ENCODE results near the gene ZFAND4.
A peak's percentile ranks its signal among the peaks of the same experiment; 100 is the strongest.
"Not testable (repeated sequence)": the region's sequence is repeated elsewhere in the genome, so short reads cannot be mapped to it uniquely, and the experiment has no call there.

The ZFAND4 gene

DNA sequence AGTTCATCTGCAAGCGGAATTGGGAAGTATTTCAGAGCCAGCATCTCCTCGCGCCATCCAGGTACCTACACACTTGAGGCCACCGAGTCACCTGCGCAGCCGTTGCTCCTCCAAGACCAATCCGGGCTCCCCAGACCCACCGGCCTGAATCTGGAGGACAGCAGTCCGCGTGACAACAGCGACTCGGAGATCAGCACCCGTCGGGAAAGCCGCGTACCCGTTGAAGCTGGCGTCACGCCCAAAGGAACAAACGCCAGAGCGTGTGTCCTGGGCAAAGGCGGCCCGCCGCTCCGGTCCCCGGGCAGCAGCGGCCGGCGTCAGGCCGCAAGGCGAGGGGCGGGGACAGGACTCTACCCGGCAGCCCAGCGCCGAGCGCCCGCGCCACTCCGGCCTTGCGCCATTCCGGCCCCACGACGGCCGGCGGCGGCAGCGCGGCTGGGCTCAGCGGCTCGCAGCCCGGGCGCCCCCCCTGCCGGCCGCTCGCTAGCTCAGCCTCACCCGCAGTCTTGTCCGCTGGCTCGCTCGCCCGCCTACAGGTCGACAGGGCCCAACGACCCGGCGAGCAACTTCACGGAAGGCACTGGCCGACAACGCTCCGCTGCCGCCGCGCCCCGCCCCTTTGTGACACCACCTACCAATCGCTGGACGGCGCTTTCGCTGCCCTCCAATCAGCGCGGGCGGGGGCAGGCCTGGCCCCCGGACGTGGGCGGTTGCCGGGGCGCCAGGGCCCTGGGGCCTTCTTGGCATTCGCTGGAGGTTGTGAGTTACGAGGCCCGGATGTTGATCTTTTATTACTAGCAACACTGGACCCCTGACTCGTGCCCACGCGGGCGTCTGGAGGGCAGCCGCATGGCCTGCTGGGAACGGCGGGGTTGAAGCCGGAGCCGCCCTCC lies at the start of gene ZFAND4:
ZFAND4 (minus strand) TSS at position 592 of the 893 bp plus-strand sequence. CDS start 9,047 bp downstream, outside the sequence.
- DNase-seq, result peak; percentile 99

DNA sequence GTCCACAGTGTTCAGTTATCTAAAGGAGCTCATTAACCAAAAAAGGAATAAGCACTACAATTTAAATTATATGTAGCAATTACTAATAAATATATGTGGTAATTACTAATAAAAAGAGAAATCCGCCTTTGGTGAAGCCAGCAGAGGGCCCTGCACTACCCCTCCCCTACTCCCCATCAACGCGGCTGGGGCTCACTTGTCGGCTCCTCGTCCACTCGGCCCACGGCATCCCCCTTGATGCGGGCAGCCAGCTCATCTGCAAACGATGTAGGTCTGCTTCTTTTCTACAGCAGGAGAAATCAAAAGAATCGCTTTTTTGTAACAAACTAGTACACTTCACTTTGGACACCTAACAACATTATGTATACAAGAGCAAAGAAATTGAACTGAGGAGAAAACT lies 48.9 kb upstream of the ZFAND4 start:
- DNase-seq, result not testable (repeated sequence)

DNA sequence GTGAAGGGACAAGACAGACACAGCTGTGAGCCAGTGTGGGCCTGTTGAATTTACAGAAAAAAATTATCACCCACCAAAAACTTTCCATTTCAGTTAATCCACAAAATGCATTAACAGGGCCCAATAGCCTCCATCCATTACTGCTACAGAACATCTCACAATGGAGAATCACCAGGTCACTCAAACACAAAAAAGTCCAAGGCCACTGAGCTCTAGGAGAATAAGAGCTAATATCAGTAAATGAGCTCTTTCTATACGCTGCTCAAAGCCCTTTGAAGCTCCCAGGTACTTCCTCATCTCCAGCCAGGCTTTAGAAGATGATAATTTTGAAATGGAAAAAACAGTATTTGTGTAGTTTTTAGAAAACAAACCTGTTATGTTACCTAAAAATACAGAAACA lies 45.1 kb upstream of the ZFAND4 start:
- not testable (repeated sequence) for DNase-seq

DNA sequence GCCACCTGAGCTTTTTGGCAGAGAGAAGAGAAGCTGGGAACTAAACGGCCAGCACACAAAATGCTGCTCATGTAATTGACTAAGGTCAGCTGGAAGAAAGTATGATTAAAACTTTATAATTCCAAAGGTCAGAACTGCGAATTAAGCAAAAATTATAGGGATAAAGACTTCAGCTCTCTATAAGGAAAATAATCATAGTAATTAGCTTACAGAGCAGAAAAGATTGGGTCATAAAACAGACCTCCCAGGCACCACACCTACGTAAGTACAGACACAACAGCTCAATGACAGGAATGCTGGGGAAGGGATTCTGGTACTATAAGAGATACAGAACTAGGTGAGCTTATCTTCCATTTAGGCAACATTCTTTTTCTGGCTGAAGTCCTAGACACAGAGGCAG lies 44.5 kb upstream of the ZFAND4 start:
- DNase-seq, result not testable (repeated sequence)

DNA sequence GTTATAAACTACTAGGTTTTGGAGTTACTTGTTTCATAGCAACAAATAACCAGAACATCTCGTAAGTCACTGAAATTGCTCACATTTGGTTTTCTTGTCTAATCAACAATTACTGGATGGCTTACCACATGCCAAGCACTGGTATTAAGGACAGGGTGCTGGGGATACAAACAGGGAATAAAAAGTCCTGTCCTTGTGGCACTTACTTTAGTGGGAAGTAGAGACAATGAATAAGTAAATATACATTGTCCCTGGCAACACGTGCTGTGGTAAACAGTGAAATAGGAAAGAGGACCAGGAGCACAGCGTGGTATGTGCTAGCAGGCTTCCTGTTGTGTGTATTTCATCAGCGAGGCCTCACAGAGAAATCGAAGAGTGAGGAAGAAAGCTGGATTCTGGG lies 38.7 kb upstream of the ZFAND4 start:
- DNase-seq, result not testable (repeated sequence)

DNA sequence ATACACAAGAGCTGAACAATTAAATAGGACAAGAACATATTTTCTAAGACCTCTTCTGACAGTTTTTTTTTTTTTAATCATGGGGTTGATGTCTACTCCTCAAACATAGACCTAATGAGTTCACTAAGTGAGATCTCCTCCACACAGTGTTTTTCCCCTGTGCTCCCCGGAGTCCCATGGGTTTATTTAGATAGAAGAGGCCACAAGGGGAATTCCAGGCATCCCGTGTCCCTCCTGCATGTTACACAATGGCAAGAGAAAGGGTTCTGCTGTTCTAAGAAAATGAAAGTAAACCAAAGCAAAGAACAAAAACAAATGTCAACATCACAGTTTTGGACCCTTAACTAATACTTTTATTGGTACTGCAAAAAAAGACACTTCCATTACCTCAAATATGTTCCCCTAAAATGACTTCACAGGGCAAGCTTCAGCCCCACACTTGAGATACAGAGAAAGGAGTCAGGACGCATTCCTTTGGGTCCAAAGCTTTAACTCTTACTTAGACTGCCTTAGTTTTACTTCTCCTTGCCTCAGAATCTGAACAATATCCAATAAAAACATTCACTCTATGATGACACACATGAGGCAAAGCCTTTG lies 37.7 kb upstream of the ZFAND4 start:
- not testable (repeated sequence) for DNase-seq

DNA sequence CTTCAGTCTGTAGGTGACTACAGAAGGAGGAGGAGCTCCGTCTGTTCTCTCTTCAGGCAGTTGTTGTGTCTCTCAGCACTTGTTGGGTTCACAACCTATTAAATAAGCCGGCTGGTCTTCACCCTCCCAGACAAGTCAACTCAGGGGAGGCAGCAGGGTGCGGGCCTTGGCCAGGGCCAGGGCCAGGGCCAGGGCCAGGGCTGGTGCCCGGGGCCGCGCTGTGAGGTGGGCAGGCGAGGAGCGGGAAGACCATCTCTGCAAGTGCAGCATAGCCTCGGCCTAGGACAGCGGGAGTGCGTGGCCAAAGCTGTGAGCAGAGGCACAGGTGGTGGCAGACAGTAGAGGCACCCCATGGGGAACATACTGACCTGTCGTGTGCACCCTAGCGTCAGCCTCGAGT lies 5.9 kb upstream of the ZFAND4 start:
- DNase-seq, result not testable (repeated sequence)

DNA sequence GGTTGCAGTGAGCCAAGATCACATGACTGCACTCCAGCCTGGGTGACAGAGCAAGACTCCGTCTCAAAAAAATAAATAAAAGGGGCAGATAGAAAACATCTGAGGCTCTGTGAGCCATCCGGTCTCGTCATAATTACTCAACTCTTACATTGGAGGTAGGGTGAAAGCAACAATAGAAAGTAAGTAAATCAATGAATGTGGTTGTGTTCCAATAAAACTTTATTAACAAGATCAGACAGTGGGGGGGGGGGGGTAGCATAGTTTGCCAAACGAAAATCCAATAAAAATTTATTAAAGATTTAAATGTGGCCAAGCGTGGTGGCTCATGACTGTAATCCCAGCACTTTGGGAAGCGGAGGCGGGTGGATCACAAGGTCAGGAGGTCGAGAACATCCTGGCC lies 2.8 kb upstream of the ZFAND4 start:
- DNase-seq, result no peak

DNA sequence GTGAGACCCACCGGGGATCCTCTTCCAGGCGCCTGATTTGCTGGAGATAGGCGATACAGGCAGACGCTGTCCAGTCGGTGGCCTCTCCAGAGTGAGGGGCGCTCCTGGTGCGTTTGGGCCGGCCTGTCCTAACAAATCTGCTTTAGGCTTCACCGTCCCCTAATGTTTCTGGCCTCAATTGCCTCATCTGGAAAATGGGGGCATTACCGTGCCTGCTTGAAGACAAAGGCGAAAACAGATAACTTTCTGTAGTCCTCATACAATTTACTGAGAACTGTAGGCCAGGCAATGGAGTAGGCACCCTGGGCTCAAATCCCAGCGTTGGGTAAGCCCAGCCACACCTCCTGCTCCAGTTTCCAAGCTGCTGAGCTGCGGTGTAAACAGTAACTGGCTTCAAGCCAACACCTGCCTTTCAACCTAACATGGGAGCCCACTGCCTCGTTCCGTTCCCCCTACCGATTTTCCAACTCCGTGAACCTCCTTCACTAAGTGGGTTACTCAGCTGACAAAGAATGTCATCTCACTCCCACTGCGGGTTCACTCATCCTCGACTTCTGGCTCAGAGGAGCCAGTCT lies 589 bp upstream of the ZFAND4 start:
- DNase-seq, result no peak

DNA sequence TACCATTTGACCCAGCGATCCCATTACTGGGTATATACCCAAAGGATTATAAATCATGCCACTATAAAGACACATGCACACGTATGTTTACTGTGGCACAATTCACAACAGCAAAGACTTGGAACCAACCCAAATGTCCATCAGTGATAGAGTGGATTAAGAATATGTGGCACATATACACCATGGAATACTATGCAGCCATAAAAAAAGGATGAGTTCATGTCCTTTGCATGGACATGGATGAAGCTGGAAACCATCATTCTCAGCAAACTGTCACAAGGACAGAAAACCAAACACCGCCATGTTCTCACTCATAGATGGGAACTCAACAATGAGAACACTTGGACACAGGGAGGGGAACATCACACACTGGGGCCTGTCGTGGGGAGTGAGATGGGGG lies 1.3 kb downstream of the ZFAND4 start:
- DNase-seq, result not testable (repeated sequence)

DNA sequence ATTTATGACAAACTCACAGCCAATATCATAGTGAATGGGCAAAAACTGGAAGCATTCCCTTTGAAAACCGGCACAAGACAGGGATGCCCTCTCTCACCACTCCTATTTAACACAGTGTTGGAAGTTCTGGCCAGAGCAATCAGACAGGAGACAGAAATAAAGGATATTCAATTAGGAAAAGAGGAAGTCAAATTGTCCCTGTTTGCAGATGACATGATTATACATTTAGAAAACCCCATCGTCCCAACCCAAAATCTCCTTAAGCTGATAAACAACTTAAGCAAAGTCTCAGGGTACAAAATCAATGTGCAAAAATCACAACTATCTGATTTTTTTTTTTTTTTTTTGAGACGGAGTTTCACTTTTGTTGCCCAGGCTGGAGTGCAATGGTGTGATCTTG lies 2.7 kb downstream of the ZFAND4 start:
- DNase-seq, result not testable (repeated sequence)

DNA sequence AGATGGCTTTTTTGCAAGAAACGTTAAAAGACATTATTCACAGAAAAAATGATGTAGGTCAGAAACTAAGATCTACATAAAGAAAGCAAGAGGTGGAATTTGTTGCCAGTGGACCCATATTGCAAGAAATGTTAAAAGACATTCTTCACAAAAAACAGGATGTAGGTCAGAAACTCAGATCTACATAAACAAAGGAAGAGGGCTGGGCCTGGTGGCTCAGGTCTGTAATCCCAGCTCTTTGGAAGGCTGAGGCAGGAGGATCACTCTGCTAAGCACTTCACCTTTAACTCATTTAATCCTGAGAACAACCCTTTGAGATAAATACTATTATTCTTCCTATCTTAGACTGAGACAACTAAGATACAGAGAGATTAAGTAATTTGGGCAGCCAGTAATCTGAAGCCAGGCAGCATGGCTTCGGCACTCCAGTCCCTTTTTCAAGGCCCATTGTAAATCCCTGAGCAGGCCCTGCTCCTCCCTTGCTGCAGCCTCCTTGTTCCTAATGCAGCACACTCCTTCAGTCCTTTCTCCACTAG lies 11.6 kb downstream of the ZFAND4 start:
- no peak for DNase-seq

DNA sequence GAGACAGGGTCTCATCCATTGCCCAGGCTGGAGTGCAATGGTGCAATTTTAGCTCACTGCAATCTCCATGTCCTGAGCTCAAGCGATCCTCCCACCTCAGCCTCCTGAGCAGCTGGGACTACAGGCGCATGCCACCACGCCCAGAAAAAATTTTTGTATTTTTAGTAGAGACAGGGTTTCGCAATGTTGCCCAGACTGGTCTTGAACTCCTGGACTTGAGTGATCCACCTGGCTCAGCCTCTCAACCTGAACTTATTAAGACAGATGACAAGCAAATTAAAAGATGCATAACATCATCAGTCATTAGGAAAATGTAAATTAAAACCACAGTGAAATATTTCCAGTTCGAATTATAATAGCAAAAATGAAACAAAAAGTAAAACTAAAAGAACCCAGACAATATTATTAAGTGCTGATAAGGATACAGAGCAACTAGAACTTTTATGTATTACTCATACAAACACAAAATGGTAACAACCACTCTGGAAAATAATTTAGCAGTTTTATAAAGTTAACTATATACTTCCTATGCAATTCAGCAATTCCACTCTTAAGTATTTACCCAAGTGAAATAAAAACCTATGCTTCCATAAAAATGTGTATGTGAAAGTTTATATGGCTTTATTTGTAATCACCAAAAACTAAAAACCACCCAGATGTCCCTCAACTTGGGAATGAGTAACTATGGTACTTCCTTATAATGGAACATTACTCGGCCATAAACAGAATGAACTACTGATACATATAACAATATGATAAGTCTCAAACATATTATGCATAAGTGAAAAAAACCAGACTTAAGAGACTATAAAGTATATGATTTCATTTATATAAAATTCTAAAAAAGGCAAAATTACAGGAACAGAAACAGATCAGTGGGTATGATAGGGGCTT lies 15.3 kb downstream of the ZFAND4 start:
- DNase-seq, result no peak

DNA sequence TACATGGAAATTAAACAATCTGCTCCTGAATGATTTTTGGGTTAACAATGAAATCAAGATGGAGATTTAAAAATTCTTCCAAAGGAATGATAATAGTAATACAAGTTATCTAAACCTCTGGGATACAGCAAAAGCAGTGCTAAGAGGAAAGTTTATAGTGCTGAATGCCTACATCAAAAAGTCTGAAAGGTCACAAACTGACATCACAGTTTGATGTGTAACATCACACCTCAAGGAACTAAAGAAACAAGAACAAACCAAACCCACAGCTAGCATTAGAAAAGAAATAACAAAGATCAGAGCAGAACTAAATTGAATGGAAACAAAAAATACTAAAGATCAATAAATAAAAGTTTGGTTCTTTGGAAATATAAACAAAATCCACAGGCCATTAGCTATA lies 17.4 kb downstream of the ZFAND4 start:
- DNase-seq, result no peak

DNA sequence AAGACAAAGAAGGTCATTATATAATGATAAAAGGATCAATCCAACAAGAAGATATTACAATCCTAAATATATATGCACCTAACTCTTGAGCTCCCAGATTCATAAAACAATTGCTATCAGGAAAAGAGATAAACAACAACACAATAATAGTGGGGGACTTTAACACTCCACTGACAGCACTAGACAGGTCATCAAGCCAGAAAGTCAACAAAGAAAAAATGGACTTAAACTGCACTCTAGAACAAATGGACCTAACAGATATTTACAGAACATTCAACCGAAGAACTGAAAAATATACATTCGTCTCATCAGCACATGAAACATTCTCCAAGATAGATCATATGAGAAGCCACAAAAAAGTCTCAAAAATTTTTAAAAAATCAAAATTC lies 17.8 kb downstream of the ZFAND4 start:
- not testable (repeated sequence) for DNase-seq

DNA sequence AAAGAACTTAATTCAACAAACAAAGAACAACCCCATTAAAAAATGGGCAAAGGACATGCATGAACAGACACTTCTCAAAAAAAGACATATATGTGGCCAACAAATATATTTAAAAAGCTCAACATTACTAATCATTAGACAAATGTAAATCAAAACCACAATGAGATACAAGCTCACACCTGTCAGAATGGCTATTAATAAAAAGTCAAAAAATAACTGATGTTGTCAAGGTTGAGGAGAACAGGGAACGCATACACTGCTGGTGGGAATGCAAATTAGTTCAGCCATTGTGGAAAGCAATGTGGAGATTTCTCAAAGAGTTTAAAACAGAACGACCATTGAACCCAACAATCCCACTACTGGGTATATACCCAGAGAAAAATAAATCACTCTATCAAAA lies 19.1 kb downstream of the ZFAND4 start:
- no peak for DNase-seq

DNA sequence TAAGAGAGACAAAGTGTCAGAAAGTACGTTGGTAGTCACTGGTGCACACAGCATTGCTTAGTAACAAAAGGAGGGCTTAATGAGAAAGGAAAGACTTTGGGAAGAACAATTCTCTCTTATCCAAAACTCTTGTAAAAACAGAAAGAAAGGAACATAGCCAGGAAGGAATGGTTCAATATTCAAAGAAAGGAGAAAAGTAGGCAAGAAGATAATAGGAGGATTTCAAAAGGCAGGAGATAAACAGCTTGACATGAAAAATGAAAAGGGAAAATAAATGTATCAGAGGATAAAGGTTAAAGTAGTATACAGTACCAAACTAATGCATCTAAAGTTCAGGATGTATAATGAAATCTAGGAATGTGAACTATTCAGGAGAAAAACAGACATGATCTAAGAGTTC lies 20.1 kb downstream of the ZFAND4 start:
- no peak for DNase-seq

DNA sequence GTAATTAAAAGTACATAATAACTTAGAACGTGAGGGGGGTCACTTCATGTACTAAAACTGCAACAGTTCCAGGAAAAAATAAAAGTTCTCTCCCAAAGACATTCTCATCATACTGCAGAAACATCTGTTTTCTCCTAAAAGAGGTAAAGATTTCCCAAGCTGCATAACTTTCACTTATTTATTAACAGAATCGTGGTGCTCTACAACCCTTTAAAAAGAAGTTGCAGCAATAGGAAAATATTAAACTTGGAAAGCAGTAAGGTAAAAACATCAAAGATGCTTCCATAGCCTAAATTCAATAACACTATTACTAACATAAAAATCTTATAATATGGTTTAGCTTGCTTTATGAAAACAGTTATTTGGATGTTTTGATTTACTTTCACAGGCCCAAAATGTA lies 23.3 kb downstream of the ZFAND4 start:
- DNase-seq, result no peak

DNA sequence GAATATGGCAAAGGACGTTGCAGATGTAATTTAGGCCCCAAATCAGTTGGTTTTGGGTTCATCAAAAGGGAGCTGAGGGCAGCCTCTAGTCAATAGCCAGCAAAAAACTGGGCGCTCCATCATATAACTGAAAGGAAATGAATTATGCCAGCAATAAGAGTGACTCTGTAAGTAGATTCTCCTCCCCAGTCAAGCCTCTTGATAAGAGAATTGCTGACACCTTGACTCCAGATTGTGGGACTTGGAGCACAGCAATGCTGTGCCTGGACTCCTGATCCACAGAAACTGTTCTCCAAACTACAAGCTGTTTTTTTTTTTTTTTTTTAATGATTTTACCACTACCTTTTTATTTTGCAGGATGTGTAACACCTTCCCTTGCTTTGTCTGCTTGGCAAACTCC lies 25.5 kb downstream of the ZFAND4 start:
- no peak for DNase-seq

DNA sequence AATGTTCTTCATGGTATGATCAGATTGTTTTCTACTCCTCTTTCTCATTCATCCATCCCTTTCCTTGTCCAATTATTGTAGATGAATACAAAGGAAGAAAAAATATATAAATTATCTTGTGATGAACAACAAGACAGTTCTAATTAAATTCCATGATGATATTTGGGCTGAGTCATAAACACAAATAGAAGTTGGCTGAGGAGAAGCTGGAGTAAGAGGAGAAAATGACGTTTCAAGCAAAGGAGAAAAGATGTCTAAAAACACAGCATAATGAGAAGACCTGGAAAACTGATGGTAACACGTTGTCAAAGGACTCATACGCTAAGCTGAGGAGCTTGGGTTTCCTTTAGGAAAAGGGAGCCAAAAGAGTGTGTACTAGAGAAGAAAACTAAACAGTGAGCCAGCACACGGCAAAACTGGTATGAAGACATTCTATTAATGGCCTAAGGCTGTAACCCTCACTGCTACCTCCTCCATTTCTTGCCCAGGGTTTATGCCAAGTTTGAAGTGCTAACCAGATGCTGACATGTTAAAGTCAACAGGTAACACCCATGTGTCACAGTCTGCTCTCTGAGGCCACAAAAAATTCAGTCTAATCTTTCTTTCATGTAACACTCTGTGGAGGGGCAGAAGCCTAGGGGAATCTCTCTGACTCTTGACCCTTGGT lies 26.1 kb downstream of the ZFAND4 start:
- no peak for DNase-seq

DNA sequence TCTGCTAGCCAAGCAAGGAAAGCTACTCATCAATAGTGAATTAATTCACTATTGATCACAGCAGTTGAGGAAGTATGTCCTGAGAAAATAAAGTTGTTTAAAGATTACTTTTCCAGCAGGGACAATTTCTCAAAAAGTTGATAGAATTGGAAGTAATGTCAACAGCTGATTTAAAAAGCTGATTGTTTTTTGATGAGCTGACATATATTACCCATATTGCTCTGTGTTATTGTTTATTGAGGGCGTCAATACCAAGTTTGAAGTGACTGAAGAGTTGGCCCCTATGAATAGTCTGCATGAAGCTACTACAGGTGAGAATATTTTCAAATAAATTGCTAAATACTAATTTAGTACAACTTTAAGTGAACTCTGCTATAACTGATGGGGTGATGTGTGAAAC lies 28.0 kb downstream of the ZFAND4 start:
- no peak for DNase-seq

DNA sequence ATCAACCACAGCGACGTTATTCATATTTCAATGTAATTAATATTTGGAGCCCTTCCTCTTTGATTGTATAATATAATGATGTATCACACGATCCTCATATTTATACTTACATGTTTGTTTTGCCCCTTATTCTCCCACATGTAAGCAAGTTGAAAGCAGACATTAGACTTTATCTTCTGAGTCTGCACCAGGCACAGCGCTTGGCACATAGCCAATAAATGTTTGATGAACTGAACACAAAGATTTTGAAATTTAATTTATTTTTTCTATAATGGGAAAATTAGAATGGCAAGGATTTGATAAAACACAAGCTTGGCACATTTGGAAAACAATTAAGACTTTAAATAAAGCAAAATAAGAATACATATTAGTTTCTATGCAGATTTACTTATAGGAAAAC lies 31.6 kb downstream of the ZFAND4 start:
- DNase-seq, result no peak
